Kidney glomerular epithelial cell (primary cell): ENCODE results near the gene KRTAP5-8.
"Not testable (repeated sequence)": the region's sequence is repeated elsewhere in the genome, so short reads cannot be mapped to it uniquely, and the experiment has no call there.

Experiments used
- DNase-seq: peaks from one replicate; lab custom pipeline; 2025; lab: John Stamatoyannopoulos, UW

KRTAP5-8 gene

DNA sequence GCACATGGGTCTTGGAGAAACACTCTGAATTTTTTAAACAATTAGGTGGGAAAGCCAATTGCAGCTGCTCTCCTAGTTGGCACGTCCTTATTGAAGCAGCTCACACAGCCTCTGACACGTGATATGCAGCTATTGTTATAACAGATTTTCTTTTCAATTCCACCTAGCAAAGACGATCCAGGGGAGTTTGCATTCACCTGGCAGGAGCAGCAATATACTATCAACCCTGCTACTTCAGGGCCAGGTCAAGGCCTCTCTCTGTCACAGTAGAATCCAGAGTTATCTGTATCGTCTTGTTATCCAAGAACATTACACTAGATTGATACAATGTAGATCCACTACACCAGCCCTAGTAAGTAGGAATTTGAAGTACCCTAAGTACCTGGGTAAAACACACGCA is 36.6 kb downstream of the KRTAP5-8 start:
- no peak for DNase-seq

DNA sequence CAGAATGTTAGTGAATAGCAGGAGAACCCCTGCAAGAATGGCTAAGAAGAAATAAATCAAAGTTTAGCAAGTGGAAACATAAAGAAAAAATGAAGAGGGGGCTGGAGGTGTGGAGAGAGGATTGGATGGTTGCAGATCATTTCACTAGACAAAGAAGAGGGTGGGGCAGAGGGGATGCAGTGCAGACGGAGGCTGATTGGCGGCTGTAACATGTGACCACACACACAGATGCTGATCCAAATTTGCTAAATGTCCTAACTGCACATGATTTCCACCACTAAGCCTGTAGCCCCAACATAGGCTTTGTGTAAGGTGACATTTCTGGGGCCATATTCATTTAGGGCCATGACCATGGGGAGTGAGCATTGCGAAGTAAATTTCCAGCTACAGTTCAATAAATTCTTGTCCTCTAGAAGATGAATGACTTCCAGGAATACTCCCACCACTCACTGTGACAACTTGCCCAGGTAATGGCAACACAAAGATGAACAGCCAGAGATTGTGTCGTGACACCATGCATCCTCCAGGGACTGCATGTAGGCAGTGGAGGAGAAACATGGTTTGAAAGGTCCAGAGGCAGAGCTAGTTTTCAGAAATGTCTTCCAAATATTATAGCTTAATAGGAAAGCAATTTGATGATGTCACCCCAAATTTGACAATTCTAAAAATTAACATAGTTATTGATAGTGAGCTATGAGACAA is 38.0 kb downstream of the KRTAP5-8 start:
- DNase-seq, result no peak

DNA sequence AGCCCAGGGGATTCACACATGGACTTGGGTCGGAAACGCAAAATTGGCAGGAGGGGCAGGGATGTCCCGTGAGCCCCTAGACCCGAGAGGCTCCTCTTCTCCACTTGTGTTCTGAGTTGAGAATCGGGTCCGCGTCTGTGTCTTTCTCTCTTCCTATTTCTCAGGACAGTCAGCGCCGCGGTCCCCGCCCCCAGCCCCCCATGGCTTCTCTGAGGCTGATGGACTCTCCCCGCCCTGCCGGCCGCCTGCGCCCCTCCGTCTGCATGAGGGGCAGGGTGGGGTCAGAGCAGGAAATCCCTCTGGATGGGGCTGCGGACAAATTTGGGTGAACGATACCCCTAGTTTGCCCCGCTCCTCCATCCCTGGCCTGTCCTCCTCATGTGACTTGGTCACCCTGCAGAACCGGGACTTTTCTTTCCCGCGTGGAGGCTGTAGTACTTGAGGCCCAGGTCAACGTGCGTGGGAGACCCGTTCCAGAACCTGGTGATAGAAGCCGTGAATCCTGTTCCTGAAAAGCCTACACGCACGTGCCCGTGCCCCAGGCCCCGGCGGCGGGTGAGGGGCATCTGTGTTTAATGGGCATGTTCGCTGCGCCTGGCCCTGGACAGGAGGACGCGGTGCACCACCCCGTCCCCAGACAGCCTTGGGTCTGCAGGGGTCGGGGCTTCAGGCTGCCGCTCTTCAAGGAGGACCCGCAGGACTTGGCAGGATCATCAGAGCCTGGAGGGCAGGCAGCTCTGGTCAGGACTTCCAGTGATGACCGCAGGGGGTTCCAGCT is 39.1 kb downstream of the KRTAP5-8 start:
- DNase-seq, result not testable (repeated sequence)

DNA sequence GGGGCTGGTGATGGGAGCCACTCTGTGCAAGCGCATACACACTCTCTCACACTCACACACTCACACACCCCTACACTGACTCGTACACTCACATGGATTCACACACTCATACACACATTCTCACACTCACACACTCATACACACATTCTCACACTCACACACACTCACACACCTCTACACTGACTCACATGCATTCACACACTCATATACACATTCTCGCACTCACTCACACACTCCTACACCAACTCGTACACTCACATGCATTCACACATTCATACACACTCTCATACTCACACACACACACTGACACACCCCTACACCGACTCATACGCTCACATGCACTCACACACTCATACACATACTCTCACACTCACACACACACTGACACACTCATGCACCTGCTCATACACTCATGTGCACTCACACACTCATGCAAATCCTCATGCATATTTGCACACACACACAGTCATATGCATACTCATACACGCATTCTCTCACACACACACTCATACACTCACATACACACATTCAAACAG is 39.7 kb downstream of the KRTAP5-8 start:
- DNase-seq, result no peak

DNA sequence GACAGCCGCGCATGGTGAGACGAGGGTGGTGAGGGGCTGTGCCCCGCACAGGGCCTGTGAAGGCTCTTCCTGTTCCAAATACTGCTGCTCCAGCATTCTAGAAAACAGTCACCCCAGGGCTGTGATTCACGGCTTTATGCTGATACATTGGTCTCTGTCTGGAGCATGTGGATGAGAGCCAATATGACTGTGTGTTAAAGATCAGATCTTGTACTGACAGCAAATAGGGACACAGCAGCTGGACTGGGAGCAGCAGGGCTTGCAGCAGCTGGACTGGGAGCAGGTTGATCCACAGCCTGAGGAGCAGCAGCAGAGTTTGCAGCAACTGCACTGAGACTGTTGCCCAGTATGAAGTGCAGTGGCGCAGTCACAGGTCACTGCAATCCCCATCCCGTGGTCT is 41.7 kb downstream of the KRTAP5-8 start:
- DNase-seq, result not testable (repeated sequence)

DNA sequence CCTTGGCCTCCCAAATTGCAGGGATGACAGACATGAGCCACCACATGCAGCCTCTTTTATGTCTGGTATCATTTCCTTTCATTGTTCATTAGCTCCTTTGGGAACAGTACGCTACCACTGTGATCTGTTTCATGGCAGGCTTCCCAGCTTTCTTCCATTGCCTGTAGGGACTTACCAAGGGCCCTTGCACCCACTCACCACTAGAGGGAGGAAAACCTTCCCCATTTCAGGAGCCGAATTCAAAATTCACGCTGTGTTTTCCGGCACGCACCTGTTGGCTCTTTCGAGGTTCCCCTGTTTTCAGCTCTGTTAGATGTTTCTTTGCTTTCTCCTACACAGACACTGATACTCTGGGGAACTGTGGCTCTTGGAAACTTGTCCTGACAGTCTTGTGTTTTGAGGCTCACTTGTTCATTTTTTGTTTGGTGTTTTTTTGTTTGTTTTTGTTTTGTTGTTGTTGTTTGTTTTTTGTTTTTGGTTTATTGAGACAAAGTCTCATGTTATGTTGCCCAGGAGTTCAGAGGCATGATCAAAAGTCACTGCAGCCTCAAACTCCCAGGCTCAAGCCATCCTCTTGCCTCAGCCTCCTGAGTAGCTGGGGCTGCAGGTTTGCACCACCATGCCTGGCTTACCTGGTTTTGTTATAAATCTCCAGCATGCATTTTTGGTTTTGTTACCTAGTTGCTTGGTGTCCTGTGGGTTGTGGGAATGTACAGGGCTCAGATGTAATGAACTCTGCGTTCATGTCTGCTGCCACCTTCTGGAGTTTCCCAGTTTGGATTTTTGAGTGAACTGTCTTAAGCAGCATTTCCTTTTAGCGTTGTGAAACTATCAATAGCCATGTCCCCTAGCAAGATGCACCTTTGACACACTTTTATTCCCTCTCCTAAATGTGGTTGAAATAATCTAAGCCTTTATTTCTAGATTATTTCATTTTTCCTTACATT is 42.5 kb downstream of the KRTAP5-8 start:
- peak; percentile 53 for DNase-seq

DNA sequence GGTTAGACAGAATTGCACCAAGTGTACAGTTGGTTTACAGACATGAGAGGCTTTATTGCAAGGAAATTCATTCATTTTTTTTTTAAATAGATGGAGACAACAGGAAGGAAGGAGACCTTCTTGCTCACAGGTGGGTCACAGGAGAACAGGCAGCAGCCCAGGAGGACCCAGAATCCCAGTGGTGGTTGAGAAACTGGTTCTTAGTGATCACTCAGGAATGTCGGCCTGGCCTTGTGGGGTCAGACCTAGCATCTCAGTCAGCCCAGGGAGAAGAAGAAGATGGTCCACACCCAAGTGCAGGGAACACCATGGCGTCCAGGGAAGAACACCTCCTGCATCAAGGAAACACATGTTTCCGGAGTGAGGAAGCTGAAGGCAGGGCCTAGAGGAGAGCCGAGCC is 44.0 kb downstream of the KRTAP5-8 start:
- DNase-seq, result no peak

DNA sequence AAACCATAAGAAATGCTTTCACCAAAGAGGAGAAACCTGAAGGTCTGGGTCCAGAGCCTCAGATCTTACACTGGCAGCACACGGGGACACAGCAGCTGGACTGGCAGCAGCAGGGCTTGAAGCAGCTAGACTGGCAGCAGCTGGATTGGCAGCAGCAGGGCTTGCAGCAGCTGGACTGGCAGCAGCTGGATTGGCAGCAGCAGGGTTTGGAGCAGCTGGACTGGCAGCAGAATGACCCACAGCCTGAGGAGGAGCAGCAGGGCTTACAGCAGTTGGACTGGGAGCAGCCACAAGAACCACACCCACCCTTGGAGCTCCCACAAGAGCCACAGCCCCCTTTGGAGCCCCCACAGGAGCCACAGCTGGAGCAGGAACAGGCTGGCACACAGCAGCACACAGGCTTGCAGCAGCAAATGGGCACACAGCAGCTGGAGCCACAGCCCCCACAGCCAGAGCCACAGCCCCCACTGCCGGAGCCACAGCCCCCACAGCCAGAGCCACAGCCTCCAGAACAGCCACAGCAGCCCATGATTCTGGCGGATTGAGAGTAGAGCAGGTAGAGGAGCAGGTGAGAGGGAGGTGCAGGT is 44.6 kb downstream of the KRTAP5-8 start, which contains the start of gene KRTAP5-11:
TSS of gene KRTAP5-11 (minus strand) at position 567 of the 587 bp plus-strand sequence. CDS start at position 529, 38 bp downstream.
- DNase-seq, result no peak

DNA sequence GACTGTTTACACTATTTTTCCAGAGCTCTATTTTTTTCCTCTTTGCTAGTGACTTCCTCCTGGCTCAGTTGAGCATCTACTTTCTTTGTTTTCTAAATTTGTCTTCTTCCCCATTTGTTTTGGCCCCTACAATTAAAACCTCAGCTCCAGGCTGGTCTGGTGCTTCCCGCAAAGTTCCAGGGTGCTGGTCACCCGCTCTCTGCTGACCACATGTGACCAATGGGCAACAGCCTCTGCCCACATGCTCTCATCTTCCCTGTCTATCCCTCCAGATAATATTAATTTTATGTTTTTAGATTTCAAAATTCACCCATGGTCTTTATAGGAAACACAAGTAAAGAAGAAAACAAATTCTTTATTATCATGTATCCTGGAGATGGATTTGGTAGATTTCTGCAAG is 45.1 kb downstream of the KRTAP5-8 start:
- DNase-seq, result not testable (repeated sequence)

DNA sequence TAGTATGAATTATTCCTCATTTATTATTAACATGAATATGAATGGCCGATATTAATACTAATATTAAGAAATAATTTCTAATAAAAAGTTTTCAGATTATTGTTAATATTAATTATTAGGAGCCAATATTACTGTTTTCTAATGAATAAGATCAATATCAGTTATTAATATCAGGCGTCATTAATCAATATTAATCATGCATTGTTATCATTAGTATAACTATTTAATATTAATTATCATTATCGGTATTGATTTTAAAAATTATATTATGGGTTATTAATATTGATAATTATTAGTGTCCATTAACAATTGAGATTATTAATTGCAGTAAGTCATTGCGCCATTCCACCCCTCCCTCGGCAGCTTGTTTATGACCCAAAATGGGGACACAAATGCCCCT is 47.8 kb downstream of the KRTAP5-8 start:
- not testable (repeated sequence) for DNase-seq

DNA sequence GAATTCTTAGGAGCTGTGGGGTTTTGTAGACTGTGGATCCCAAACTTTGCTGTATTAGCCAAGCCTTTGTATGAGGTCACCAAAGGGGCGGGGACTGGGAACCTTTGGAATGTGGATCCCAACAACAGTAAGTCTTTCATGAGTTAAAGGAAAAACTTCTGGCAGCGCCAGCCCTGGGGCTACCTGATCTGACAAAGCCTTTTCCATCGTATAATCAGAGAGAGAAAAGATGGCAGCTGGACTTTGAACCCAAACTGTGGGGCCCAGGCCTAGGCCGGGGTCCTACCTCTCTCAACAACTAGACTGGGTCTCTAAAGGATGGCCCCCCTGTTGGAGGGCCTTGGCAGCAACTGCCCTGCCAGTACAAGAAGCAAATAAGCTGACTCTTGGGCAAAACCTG is 50.5 kb downstream of the KRTAP5-8 start:
- DNase-seq, result not testable (repeated sequence)
